Fibroblast of skin of abdomen (primary cell): ENCODE data around the gene SEPTIN2. TPM values are rescaled to one million over a fixed set of nuclear protein-coding genes. Genes with fewer than 3 reads are reported as not detected.
"Not testable (repeated sequence)": the region's sequence is repeated elsewhere in the genome, so short reads cannot be mapped to it uniquely, and the experiment has no call there.

Experiments used
- DNase-seq: peaks from one replicate; pipeline ENCODE4 v3.0.0-alpha.2; 2013
- polyA plus RNA-seq, 2 experiments: library from polyadenylated mRNA; unstranded; fragments of 120-200 nt; gene quantifications; one replicate each; pipeline ENCODE4 v1.2.1, GENCODE V29; 2013; ENCODE audit not compliant: insufficient read length in 2 of 2

The SEPTIN2 gene
- 437 TPM for polyA plus RNA-seq (2013, experiment 1 of 2; ENCODE audit: insufficient read length)
- polyA plus RNA-seq (2013, experiment 2 of 2; ENCODE audit: insufficient read length), result 430 TPM

DNA sequence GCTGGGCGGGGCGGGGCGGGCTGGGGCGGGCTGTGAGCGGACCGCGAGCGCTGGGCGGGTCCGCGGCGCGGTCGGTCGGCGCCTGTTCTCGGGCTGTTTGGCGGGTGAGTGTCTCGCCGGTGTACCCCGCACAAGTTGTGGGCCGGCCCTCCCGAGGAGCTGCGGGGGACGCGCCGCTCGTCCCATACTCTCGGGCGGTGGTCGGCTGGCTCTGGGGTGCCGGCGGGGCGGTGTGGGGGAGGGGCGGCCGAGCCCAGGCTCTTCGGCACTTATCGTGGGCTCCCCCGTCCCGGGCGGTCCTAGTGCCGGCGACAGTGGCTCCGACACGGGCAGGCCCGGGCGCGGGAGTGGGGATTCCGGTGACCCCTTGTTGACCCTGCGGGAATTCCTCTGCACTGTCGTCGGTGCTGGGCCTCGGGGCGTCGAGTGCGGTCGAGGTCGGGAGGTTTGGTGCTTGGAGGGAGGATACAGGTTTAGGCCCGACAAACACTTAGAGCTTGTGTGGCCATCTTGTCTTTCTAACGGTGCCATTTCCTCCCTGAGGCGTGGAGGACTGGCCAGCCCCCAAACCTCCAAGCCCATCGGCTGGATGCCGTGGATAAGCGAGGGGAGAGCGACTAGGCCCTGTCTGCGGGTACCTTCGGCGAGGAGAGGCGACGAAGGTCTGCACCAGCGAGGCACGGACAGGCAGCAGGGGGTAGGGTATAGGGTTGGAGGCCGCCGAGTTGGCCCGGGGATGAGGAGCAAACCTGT lies at the start of gene SEPTIN2:
SEPTIN2 (plus strand) TSS at position 47 of the 753 bp plus-strand sequence. CDS start 8,308 bp downstream, outside the sequence.
- DNase-seq, result no peak

- no peak for DNase-seq
Observed at GRCh38 chr2:241267249-241268067, 48.3 kb upstream of the SEPTIN2 start.

DNA sequence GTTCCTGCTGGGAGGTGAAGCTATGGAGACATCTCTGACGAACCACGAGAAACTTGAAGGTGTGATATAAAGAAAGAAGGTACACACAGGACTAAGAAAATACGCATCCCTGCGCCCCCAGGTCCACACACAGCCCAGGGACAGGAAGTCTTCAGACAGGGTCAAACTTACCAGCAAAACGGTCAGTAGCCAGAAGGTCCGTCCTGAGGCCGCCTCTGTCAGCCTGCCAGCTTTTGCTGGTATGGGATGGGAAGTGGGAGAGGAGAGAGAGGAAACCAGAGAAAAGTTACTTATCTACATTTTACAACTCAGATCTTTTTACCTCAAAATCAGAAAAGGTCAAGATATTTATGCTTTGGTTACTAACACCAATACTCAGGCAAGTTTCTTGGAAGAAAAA lies 47.4 kb upstream of the SEPTIN2 start:
- no peak for DNase-seq

GRCh38 chr2:241268716-241269445 lies 46.8 kb upstream of the SEPTIN2 start:
- peak; percentile 31 for DNase-seq

DNA sequence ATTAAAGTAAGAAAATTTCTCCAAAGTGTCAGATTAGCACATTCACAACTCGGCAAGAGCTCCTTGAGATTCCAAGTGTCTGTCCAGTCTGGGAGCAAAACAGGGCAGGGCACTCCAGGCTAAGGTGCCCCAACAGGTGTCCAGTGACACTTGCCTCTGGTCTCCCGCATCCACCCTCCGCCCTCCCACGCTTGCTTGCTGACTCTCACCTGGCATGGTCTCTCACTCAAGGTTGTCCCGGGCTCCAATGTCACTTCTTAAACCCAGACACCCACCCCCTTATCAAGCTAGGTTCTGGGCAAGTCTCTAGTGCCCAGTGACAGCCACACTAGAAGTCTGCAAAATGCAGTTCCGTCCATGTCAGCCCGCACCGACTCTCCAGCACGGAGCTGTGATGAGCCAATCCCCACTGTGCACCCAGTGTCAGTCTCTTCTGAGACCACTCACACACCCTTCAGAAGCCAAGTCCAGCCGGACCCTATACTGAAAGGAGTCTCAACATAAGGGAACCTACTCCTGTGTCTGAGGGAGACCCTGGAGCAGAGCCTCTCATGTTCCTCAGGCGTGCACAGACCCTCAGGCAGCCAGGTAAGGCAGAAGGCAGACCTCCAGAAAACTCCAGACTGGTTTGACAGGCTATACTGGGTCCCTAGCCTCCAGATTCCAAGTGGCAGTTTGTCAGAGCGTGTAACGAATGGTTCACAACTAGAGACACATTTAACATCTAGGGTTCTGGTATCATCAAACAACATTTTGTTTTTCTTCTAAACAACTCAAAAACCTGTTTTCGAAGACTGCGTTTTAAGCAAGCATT lies 45.8 kb upstream of the SEPTIN2 start:
- no peak for DNase-seq

- no peak for DNase-seq
Observed at GRCh38 chr2:241270531-241270930, 45.2 kb upstream of the SEPTIN2 start.

DNA sequence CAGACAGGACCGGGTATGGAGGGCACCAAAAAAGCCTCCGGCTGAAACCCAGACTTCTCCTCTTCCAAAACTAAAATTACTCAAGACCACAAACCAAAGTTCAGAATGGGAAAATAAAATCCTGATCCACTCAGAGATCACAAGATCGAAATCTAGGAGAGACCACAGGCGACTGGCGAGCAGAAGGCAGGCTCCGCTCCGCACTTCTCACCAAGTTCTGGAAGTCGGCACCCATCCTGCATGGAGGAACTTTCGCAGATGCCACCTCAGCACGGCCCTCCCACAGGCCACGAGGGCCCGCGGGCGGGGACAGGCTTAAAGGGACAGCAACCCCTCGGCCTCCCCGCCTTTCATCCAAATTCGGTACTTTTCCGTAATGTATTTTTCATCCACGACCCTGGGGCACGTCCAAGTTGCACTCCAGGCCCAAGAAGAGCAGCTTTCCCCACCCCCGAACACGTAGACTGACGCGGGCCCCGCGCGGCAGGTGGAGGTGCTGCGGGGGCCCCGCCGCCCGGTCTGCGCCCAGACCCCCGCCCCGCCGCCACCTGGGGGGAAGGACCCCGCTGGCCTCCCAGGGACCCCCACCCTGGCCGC lies 43.9 kb upstream of the SEPTIN2 start:
- DNase-seq, result peak; percentile 78

DNA sequence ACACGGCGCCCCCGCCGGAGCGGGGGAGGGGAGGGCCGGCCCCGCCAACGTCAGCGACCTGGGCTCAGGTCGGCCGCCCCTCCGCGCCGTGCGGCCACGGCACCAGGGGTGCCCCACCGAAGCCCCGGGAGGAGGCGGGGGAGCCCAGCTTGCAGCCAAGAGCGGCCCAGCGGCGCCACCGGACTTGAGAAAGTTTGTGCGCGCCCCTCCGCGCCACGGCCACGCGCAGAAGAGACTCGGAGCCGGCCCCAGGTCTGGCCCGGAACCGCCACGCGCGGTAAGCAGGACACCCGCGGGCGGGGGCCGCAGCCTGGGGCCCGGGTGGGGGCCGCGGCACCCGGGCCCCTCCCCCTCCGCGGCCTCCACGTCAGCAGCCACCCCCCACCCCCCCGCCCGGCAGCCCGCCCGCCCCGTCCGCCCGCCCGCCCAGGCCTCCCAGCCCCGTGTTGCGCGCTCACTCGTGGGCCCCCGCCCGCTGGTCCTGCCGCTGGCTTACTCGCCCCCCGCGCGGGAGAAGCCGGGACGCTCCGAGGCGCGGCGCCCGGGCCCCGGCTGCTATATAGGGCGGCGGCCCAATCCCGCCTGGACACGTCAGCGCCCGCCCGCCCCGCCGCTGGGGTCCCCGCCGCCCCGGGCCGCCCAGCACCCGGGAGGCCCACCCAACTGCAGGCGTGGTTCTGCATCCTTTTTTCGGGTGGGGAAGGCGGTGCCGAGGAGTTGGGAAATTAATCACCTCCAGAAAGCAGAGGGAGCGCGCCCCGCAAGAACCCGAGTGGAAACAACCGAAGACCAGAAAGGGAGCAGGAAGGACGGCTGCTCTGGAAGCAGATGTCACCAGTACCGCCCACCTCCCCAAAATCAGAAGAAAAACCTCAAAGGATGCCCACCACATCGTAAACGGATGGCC lies 43.2 kb upstream of the SEPTIN2 start:
- peak; percentile 82 for DNase-seq

GRCh38 chr2:241273210-241274020 lies 42.3 kb upstream of the SEPTIN2 start:
- no peak for DNase-seq

GRCh38 chr2:241274127-241274526 lies 41.6 kb upstream of the SEPTIN2 start:
- no peak for DNase-seq

DNA sequence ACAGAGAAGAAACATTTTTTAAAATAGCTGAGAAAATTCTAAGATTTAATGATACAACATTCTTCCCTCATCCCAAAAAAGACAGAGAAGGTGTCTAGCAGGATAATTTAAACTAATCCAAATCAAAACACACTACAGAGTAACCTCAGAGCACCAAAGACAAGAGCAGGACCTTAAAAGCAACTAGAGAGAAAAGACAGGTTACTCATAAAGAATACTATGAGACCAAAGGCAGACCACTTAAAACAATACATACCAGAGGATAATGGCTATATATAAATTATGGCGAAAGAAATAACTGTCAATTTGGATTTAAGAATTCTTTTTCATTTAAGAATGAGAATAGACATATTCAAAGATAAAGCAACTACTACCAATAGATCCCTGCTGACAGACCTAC lies 40.2 kb upstream of the SEPTIN2 start:
- DNase-seq, result no peak

DNA sequence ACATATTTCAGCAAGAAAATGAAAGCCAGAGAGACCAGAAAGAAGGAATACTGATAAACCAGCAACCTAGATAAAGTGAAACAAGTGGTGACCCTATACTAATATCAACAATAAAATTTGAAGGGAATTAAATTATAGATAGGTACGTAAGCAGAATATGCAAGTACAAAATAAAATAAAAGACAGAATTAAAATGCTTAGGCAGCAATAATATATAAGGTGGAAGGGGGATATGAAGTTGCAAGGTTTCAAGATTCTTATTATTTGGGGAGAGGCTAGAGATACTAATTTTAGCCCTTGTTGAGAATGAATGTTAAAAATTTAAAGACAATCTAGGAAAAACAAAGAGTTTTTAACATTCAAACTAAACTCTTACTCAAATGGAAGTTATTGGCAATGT lies 39.8 kb upstream of the SEPTIN2 start:
- DNase-seq, result no peak

DNA sequence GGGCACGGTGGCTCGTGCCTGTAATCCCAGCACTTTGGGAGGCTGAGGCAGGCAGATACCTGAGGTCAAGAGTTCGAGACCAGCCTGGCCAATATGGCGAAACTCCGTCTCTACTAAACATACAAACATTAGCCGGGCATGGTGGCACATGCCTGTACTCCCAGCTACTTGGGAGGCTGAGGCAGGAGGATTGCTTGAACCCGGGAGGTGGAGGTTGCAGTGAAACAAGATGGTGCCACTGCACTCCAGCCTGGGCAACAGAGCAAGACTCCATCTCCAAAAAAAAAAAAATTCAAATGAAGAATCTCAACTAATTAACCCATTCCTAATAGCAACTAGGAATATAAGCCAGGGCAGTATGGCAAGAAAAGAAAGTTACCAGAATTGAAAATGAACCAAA lies 37.4 kb upstream of the SEPTIN2 start:
- not testable (repeated sequence) for DNase-seq

DNA sequence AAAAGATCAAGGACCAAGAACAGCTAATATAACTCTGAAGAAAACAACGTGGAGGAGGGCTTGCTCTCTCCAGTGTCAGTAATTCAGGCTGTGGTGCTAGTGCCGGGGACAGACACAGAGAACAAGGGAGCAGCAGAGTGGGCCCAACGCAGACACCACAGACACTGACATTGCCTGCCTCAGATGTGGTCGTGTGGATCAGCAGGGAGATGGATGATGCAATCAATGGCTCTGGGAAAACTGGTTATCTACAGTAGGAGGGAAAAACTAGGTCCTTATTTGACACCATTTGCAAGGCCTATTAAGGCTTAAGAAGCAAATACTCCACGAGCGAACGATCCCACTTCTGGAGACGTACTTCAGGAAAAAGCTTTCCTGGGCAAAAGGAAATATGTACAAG lies 36.3 kb upstream of the SEPTIN2 start:
- peak; percentile 45 for DNase-seq

GRCh38 chr2:241279828-241280227 lies 35.9 kb upstream of the SEPTIN2 start:
- DNase-seq, result no peak

- DNase-seq, result no peak
Observed at GRCh38 chr2:241280291-241280690, 35.4 kb upstream of the SEPTIN2 start.

- no peak for DNase-seq
Observed at GRCh38 chr2:241282555-241282954, 33.2 kb upstream of the SEPTIN2 start.

DNA sequence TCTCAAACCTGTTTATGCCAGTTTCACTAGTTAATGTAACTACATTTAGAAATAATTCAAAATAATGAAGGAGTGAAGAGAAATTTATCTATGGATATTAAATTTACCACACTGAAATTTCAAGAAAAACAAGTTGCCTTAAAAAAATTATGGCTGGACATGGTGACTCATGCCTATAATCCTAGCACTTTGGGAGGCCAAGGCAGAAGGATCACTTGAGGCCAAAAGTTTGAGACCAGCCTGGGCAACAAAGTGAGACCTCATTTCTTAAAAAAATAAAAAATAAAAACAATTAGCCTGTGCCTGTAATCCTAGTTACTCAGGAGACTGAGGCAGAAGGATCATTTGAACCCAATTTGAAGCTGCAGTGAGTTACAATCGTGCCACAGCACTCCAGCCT lies 30.1 kb upstream of the SEPTIN2 start:
- DNase-seq, result no peak

DNA sequence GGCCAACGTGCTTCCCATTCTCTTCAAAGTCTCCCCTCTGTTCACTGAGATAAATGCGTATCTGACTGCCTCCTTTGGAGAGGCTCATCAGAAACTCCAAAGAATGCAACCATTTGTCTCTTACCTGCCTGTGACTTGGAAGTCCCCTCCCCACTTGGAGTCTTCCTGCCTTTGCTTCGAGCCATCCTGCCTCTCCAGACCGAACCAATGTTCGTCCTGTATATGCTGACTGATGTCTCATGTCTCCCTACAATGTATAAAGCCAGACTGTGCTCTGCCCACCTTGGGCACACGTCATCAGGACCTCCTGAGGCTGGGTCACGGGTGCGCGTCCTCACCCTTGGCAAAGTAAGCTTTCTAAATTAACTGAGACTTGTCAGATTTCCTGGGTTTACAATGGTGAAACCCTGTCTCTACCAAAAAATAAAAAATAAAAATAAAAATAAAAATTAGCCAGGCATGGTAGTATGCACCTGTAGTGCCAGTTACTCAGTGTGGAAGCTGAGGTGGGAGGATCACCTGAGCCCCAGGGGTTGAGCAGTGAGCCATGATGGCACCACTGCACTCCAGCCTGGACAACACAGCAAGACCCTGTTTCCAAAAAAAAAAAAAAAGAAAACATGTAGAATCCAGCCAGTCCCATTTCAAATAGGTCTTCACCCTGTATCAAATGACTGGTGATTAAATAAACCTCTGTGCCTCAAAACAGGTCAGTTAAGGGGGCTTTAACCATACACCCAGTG lies 29.2 kb upstream of the SEPTIN2 start:
- DNase-seq, result no peak
